Astrocyte (in vitro differentiated cells and primary cell): ENCODE data around the gene NOD1. TPM values are rescaled to one million over a fixed set of nuclear protein-coding genes. Genes with fewer than 3 reads are reported as not detected.

Experiments used
- DNase-seq: peaks from one replicate; pipeline ENCODE4 v3.0.0-alpha.2; 2010; ENCODE audit warnings: low read depth
- FAIRE-seq: peaks from 2 replicates; lab custom pipeline; 2011; peaks lifted over from hg19 to GRCh38; lab: Jason Lieb, UNC
- H2AFZ ChIP-seq: 2 replicates; pipeline ENCODE4 v1.6.0; 2012; ENCODE audit warnings: low read depth, low read length, inconsistent platforms
- H3K27ac ChIP-seq: 2 replicates; pipeline ENCODE4 v1.5.1; 2011; ENCODE audit warnings: low read depth, low read length, inconsistent platforms
- H3K27me3 ChIP-seq: 2 replicates; pipeline ENCODE4 v1.6.0; 2011; ENCODE audit warnings: low read length, inconsistent platforms; ENCODE audit not compliant: insufficient read depth
- H3K36me3 ChIP-seq: 2 replicates; pipeline ENCODE4 v1.5.1; 2011; ENCODE audit warnings: low read length, inconsistent platforms; ENCODE audit not compliant: insufficient read depth
- H3K4me1 ChIP-seq: 2 replicates; pipeline ENCODE4 v1.5.1; 2011; ENCODE audit warnings: low read length, inconsistent platforms; ENCODE audit not compliant: insufficient read depth
- H3K4me2 ChIP-seq: 2 replicates; pipeline ENCODE4 v1.6.0; 2012; ENCODE audit warnings: low read length, inconsistent platforms
- H3K4me3 ChIP-seq: 2 replicates; pipeline ENCODE4 v1.5.1; 2011; ENCODE audit warnings: low read depth, mild to moderate bottlenecking, low read length, inconsistent platforms; ENCODE audit not compliant: insufficient read depth
- H3K79me2 ChIP-seq: 2 replicates; pipeline ENCODE4 v1.6.0; 2012; ENCODE audit warnings: mild to moderate bottlenecking, low read length, inconsistent platforms; ENCODE audit not compliant: insufficient read depth
- H3K9ac ChIP-seq: 2 replicates; pipeline ENCODE4 v1.6.0; 2012; ENCODE audit warnings: mild to moderate bottlenecking, low read length, inconsistent platforms
- H3K9me3 ChIP-seq: 2 replicates; pipeline ENCODE4 v1.5.1; 2012; ENCODE audit warnings: low read depth, mild to moderate bottlenecking, low read length, inconsistent platforms; ENCODE audit not compliant: insufficient read depth
- H4K20me1 ChIP-seq: 2 replicates; pipeline ENCODE4 v1.6.0; 2012; ENCODE audit warnings: low read length, inconsistent platforms; ENCODE audit not compliant: insufficient read depth
- H3K27ac Mint-ChIP-seq: one replicate; pipeline ENCODE4 v1.8.0; 2021; ENCODE audit warnings: mild to moderate bottlenecking, mixed read lengths; ENCODE audit not compliant: unreplicated experiment
- H3K27me3 Mint-ChIP-seq: one replicate; pipeline ENCODE4 v1.8.0; 2021; ENCODE audit warnings: low read depth, mixed read lengths; ENCODE audit not compliant: unreplicated experiment
- H3K36me3 Mint-ChIP-seq: one replicate; pipeline ENCODE4 v1.8.0; 2021; ENCODE audit warnings: low read depth, mixed read lengths; ENCODE audit not compliant: unreplicated experiment
- H3K4me1 Mint-ChIP-seq: one replicate; pipeline ENCODE4 v1.8.0; 2021; ENCODE audit warnings: low read depth, mixed read lengths; ENCODE audit not compliant: unreplicated experiment
- H3K4me3 Mint-ChIP-seq: one replicate; pipeline ENCODE4 v1.8.0; 2021; ENCODE audit warnings: mild to moderate bottlenecking, moderate library complexity, mixed read lengths; ENCODE audit not compliant: unreplicated experiment
- H3K9me3 Mint-ChIP-seq: one replicate; pipeline ENCODE4 v1.8.0; 2021; ENCODE audit warnings: mild to moderate bottlenecking, mixed read lengths; ENCODE audit not compliant: unreplicated experiment
- EZH2 ChIP-seq: IDR thresholded peaks from 2 replicates; pipeline ENCODE4 v1.6.1; 2012; ENCODE audit warnings: mild to moderate bottlenecking, low read length, inconsistent platforms; ENCODE audit not compliant: insufficient read depth
- total RNA-seq: library from RNA; stranded (reverse); gene quantifications from 2 replicates; pipeline ENCODE4 v1.2.1, GENCODE V29; 2021
- TF ChIP-seq, protein P1 (sequence below): IDR thresholded peaks from 2 replicates; pipeline ENCODE4 v1.5.1; 2011; ENCODE audit warnings: low read depth, mild to moderate bottlenecking, inconsistent platforms, low read length, moderate library complexity; ENCODE audit not compliant: insufficient read depth

The NOD1 gene
- total RNA-seq, 1 donor from 2014 or later = 9.7 TPM

- Histone ChIP-seq H3K27me3 (no peaks in the 10 kb centered on the region), H3K4me3 (no peak overlapping the region), H3K9ac (no peak overlapping the region), H4K20me1 (no peaks in the 10 kb centered on the region), H3K79me2 (no peaks in the 10 kb centered on the region), H3K27ac (no peak overlapping the region), H3K4me2 (no peak overlapping the region), H3K36me3 (no peaks in the 10 kb centered on the region), H3K4me1 (no peaks in the 10 kb centered on the region), H3K9me3 (no peaks in the 10 kb centered on the region), H2AFZ (no peak overlapping the region)
- H3K4me3 Mint-ChIP-seq = no peak overlapping the region
- peaks cover 2% of the 10 kb centered on the region for H3K9me3 Mint-ChIP-seq
- H3K36me3 Mint-ChIP-seq = peaks cover 5% of the 10 kb centered on the region
- peaks cover 6% of the 10 kb centered on the region for H3K4me1 Mint-ChIP-seq
- no peaks in the 10 kb centered on the region for H3K27me3 Mint-ChIP-seq
- FAIRE-seq (no peak), DNase-seq (no peak)
- TF ChIP-seq, protein P1, sequence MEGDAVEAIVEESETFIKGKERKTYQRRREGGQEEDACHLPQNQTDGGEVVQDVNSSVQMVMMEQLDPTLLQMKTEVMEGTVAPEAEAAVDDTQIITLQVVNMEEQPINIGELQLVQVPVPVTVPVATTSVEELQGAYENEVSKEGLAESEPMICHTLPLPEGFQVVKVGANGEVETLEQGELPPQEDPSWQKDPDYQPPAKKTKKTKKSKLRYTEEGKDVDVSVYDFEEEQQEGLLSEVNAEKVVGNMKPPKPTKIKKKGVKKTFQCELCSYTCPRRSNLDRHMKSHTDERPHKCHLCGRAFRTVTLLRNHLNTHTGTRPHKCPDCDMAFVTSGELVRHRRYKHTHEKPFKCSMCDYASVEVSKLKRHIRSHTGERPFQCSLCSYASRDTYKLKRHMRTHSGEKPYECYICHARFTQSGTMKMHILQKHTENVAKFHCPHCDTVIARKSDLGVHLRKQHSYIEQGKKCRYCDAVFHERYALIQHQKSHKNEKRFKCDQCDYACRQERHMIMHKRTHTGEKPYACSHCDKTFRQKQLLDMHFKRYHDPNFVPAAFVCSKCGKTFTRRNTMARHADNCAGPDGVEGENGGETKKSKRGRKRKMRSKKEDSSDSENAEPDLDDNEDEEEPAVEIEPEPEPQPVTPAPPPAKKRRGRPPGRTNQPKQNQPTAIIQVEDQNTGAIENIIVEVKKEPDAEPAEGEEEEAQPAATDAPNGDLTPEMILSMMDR = no peak
- no peak for TF ChIP-seq EZH2
- no peak overlapping the region for H3K27ac Mint-ChIP-seq
Observed at GRCh38 chr7:30391806-30392205, 86.8 kb downstream of the NOD1 start.

DNA sequence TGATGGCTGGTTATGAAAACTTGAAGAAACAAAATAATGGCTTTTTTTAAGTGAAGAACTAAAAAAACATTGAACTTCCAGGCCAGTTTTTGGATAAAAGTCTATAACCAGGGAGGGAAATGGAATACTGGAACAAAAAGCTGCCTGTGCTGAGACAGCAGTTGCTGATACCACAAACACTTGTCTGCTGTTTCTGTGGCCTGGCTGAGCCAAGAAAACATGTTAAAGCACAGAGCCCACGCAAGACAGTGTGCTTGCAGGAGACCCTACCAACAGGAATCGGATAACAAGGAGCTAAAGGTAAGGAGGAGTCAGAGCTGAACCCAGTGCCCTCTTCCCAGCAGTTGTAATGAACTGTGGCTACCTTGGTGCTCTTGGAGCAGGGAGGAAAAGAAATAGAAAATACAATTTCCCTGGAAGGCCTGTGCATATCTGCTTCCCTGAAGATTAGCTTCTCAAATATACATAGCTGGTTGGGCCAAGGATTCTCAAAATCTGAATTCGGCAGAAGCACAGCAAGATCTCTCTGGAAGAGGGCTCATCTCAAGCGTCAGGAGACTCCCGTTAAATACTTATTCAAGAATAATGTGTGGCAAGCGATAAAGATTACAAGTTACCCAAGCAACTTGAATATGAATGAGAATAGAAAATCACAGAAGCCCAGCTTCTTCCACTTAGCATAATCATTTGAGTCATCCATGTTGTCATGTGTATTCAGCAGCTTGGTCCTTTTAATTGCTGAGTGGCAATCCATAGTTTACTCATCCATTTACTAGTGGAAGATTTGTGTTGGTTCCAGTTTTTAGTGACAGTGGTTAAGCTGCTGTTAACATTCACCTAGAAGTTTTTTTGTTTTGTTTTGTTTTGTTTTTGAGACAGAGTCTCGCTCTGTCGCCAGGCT is 87.6 kb downstream of the NOD1 start:
- Histone ChIP-seq H3K36me3 (no peaks in the 10 kb centered on the region), H2AFZ (no peak overlapping the region), H3K9me3 (no peaks in the 10 kb centered on the region), H3K27me3 (no peaks in the 10 kb centered on the region), H3K27ac (no peak overlapping the region), H3K4me1 (no peaks in the 10 kb centered on the region), H3K4me3 (no peak overlapping the region), H3K4me2 (no peak overlapping the region), H3K79me2 (no peaks in the 10 kb centered on the region), H4K20me1 (no peaks in the 10 kb centered on the region), H3K9ac (no peak overlapping the region)
- DNase-seq (no peak), FAIRE-seq (no peak)
- no peaks in the 10 kb centered on the region for H3K27me3 Mint-ChIP-seq
- H3K9me3 Mint-ChIP-seq = peaks cover 2% of the 10 kb centered on the region
- peaks cover 6% of the 10 kb centered on the region for H3K4me1 Mint-ChIP-seq
- H3K4me3 Mint-ChIP-seq = no peak overlapping the region
- no peak for TF ChIP-seq EZH2
- TF ChIP-seq, protein P1 = no peak
- no peak overlapping the region for H3K27ac Mint-ChIP-seq
- H3K36me3 Mint-ChIP-seq = peaks cover 5% of the 10 kb centered on the region

DNA sequence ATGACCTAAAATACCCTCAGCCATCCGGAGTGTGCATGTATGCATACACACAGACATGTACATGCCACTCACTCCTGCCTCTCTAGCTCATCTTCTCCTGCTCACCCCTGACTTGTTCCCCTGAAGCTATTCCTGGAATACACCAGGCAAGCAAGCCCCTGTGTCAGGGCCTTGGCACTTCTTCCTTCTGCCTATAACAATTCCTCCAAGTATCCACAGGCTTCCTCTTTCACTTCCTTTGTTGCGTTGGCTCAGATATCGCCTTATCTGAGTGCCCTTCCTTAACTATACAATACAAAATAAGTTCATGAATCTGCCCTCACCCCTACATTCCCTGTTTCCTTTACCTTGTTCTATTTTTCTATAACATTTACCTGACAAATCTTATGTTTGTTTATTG is 88.8 kb downstream of the NOD1 start:
- Mint-ChIP-seq H3K36me3 (peaks cover 5% of the 10 kb centered on the region), H3K4me3 (no peak overlapping the region), H3K27ac (no peak overlapping the region), H3K4me1 (peaks cover 6% of the 10 kb centered on the region), H3K27me3 (no peaks in the 10 kb centered on the region), H3K9me3 (peaks cover 2% of the 10 kb centered on the region)
- DNase-seq = no peak
- Histone ChIP-seq H3K9ac (no peak overlapping the region), H3K4me1 (no peaks in the 10 kb centered on the region), H2AFZ (no peak overlapping the region), H3K79me2 (no peaks in the 10 kb centered on the region), H3K27me3 (no peaks in the 10 kb centered on the region), H3K4me2 (no peak overlapping the region), H3K36me3 (no peaks in the 10 kb centered on the region), H4K20me1 (no peaks in the 10 kb centered on the region), H3K9me3 (no peaks in the 10 kb centered on the region), H3K4me3 (no peak overlapping the region), H3K27ac (no peak overlapping the region)
- TF ChIP-seq EZH2 = no peak
- TF ChIP-seq, protein P1 = no peak
- FAIRE-seq = no peak
